Peyer's patch (tissue), 4 donors: Measurements from ENCODE around the gene VCL. TPM values are rescaled to one million over a fixed set of nuclear protein-coding genes. Genes with fewer than 3 reads are reported as not detected.

Experiments used
- DNase-seq, 3 donors: peaks; one replicate each; pipeline ENCODE4 v3.0.0-alpha.2; 2017 to 2019
- H3K27ac ChIP-seq, 4 donors: fragments of 200-600 bp; sonication (generic); one replicate each; pipeline ENCODE4 v1.5.1; 2016 to 2019
- H3K27me3 ChIP-seq, 2 donors: fragments of 200-600 bp; sonication (generic); one replicate each; pipeline ENCODE4 v1.5.1; 2019
- H3K36me3 ChIP-seq, 3 donors: fragments of 200-600 bp; sonication (generic); one replicate each; pipeline ENCODE4 v1.5.1; 2016 to 2019
- H3K4me1 ChIP-seq, 4 donors: fragments of 200-600 bp; sonication (generic); one replicate each; pipeline ENCODE4 v1.5.1; 2016 to 2019
- H3K4me3 ChIP-seq, 4 donors: fragments of 200-600 bp; sonication (generic); 1 replicate in 3 of 4; 2 replicates in 1 of 4; pipeline ENCODE4 v1.5.1; 2016 to 2019; ENCODE audit warnings: mild to moderate bottlenecking in 1 of 4
- H3K9me3 ChIP-seq, 4 donors: fragments of 200-600 bp; sonication (generic); one replicate each; pipeline ENCODE4 v1.5.1; 2016 to 2019; ENCODE audit warnings: mild to moderate bottlenecking in 1 of 4
- CTCF ChIP-seq, 6 experiments: fragments of 450-650 bp in 4 of 6; fragments of 200-600 bp in 2 of 6; sonication (generic) in 1 of 6; IDR thresholded peaks; one replicate each; pipeline ENCODE4 v1.5.1; 2017 to 2019; ENCODE audit warnings: antibody characterized with exemption in 6 of 6, mild to moderate bottlenecking in 3 of 6, moderate library complexity in 1 of 6
- POLR2A ChIP-seq, 2 donors: fragments of 450-650 bp; IDR thresholded peaks; one replicate each; pipeline ENCODE4 v1.5.1; 2017; ENCODE audit warnings: antibody characterized with exemption in 2 of 2, mild to moderate bottlenecking in 2 of 2, moderate library complexity in 2 of 2
- total RNA-seq, 4 donors: library from RNA; depleted of rRNA; stranded (reverse); fragments of >200 nt; gene quantifications; one replicate each; pipeline ENCODE4 v1.1.0, GENCODE V29; 2016

Gene VCL
- total RNA-seq, 4 donors from 2014 or later: 36.3 to 103 (median 61.4) TPM

- Histone ChIP-seq H3K36me3 (peaks cover 0 to 90% (median 0%) of the 10 kb centered on the region in 3 donors), H3K4me1 (no peaks in the 10 kb centered on the region), H3K27ac (no peak overlapping the region), H3K4me3 (no peak overlapping the region), H3K27me3 (no peaks in the 10 kb centered on the region), H3K9me3 (no peaks in the 10 kb centered on the region)
- TF ChIP-seq POLR2A (IDR thresholded peaks at IDR 0.05) (no peak), CTCF (IDR thresholded peaks at IDR 0.05) (no peak)
- DNase-seq: no peak
These were observed 96.3 kb downstream of the VCL start for GRCh38 chr10:74094231-74094630.

- Histone ChIP-seq H3K27me3 (no peaks in the 10 kb centered on the region), H3K9me3 (no peaks in the 10 kb centered on the region), H3K36me3 (peaks cover 0 to 91% (median 0%) of the 10 kb centered on the region in 3 donors), H3K27ac (no peak overlapping the region), H3K4me3 (no peak overlapping the region), H3K4me1 (no peaks in the 10 kb centered on the region)
- no peak for TF ChIP-seq CTCF (IDR thresholded peaks at IDR 0.05)
- TF ChIP-seq POLR2A (IDR thresholded peaks at IDR 0.05): no peak
- no peak for DNase-seq
These were observed 98.9 kb downstream of the VCL start for GRCh38 chr10:74096777-74097176.

- peaks cover 0 to 95% (median 0%) of the 10 kb centered on the region in 3 donors for H3K36me3 ChIP-seq
- DNase-seq: no peak
- no peak overlapping the region for H3K27ac ChIP-seq
- H3K4me3 ChIP-seq: no peak overlapping the region
- no peaks in the 10 kb centered on the region for H3K27me3 ChIP-seq
- no peaks in the 10 kb centered on the region for H3K4me1 ChIP-seq
- H3K9me3 ChIP-seq: no peaks in the 10 kb centered on the region
- TF ChIP-seq CTCF (IDR thresholded peaks at IDR 0.05) (no peak), POLR2A (IDR thresholded peaks at IDR 0.05) (no peak)
These were observed 99.9 kb downstream of the VCL start for GRCh38 chr10:74097776-74098175.

- peaks cover 0 to 96% (median 0%) of the 10 kb centered on the region in 3 donors for H3K36me3 ChIP-seq
- H3K27ac ChIP-seq: no peak overlapping the region
- DNase-seq: no peak
- H3K9me3 ChIP-seq: no peaks in the 10 kb centered on the region
- H3K4me1 ChIP-seq: no peaks in the 10 kb centered on the region
- H3K27me3 ChIP-seq: no peaks in the 10 kb centered on the region
- no peak for TF ChIP-seq POLR2A (IDR thresholded peaks at IDR 0.05)
- TF ChIP-seq CTCF (IDR thresholded peaks at IDR 0.05): no peak
- no peak overlapping the region for H3K4me3 ChIP-seq
These were observed 101.5 kb downstream of the VCL start for GRCh38 chr10:74099420-74099819.

GRCh38 chr10:74099836-74100235 is 101.9 kb downstream of the VCL start:
- no peak overlapping the region for H3K4me3 ChIP-seq
- H3K4me1 ChIP-seq: no peaks in the 10 kb centered on the region
- no peak for DNase-seq
- TF ChIP-seq CTCF (IDR thresholded peaks at IDR 0.05): no peak
- no peak for TF ChIP-seq POLR2A (IDR thresholded peaks at IDR 0.05)
- H3K36me3 ChIP-seq: peaks cover 0 to 95% (median 0%) of the 10 kb centered on the region in 3 donors
- no peak overlapping the region for H3K27ac ChIP-seq
- H3K9me3 ChIP-seq: no peaks in the 10 kb centered on the region
- H3K27me3 ChIP-seq: no peaks in the 10 kb centered on the region
